HG03469 (cell line): ENCODE data around the gene INSYN1.

Source experiments
- ATAC-seq: cut with Tn5 transposase; IDR thresholded peaks from one replicate; pipeline ENCODE4 v1.9.1; 2021; ENCODE audit warnings: mild to moderate bottlenecking, moderate library complexity, moderate number of reproducible peaks; ENCODE audit not compliant: unreplicated experiment

The INSYN1 gene

GRCh38 chr15:73694419-73694818 is 58.7 kb downstream of the INSYN1 start:
- no peak for ATAC-seq

- no peak for ATAC-seq
Measured at GRCh38 chr15:73691396-73691795, 61.8 kb downstream of the INSYN1 start.

- no peak for ATAC-seq
Measured at GRCh38 chr15:73688455-73688854, 64.7 kb downstream of the INSYN1 start.

GRCh38 chr15:73687351-73687750 is 65.8 kb downstream of the INSYN1 start:
- no peak for ATAC-seq

GRCh38 chr15:73686781-73687256 is 66.3 kb downstream of the INSYN1 start:
- no peak for ATAC-seq

- no peak for ATAC-seq
Measured at GRCh38 chr15:73685981-73686380, 67.2 kb downstream of the INSYN1 start.
